ENCODE measurements around the gene AGAP1.

AGAP1 gene

GRCh38 chr2:235859651-235860050 is 365.8 kb downstream of the AGAP1 start:
- DNase-seq: no peak

- DNase-seq: no peak
These were observed 366.3 kb downstream of the AGAP1 start for GRCh38 chr2:235860111-235860510.

GRCh38 chr2:235860871-235861270 is 367.0 kb downstream of the AGAP1 start:
- DNase-seq: no peak

- DNase-seq: no peak
These were observed 367.5 kb downstream of the AGAP1 start for GRCh38 chr2:235861383-235861782.

- DNase-seq: no peak
These were observed 369.6 kb downstream of the AGAP1 start for GRCh38 chr2:235863414-235863813.

- DNase-seq: no peak
These were observed 370.5 kb downstream of the AGAP1 start for GRCh38 chr2:235864302-235864701.

- DNase-seq: no peak
These were observed 371.1 kb downstream of the AGAP1 start for GRCh38 chr2:235864733-235865515.

GRCh38 chr2:235866373-235866772 is 372.5 kb downstream of the AGAP1 start:
- DNase-seq: no peak

- no peak for DNase-seq
These were observed 374.4 kb downstream of the AGAP1 start for GRCh38 chr2:235868224-235868623.

- no peak for DNase-seq
These were observed 374.8 kb downstream of the AGAP1 start for GRCh38 chr2:235868645-235869044.

- DNase-seq: no peak
These were observed 376.7 kb downstream of the AGAP1 start for GRCh38 chr2:235870515-235870914.

- no peak for DNase-seq
These were observed 382.3 kb downstream of the AGAP1 start for GRCh38 chr2:235876099-235876679.

- DNase-seq: no peak
These were observed 383.5 kb downstream of the AGAP1 start for GRCh38 chr2:235877275-235877802.

- DNase-seq: no peak
These were observed 385.3 kb downstream of the AGAP1 start for GRCh38 chr2:235879116-235879515.

GRCh38 chr2:235883675-235884074 is 389.8 kb downstream of the AGAP1 start:
- DNase-seq: no peak

GRCh38 chr2:235889302-235889630 is 395.4 kb downstream of the AGAP1 start:
- no peak for DNase-seq

GRCh38 chr2:235893129-235893698 is 399.4 kb downstream of the AGAP1 start:
- DNase-seq: no peak

- DNase-seq: no peak
These were observed 401.0 kb downstream of the AGAP1 start for GRCh38 chr2:235894839-235895238.

GRCh38 chr2:235896061-235896460 is 402.2 kb downstream of the AGAP1 start:
- DNase-seq: no peak

- no peak for DNase-seq
These were observed 404.1 kb downstream of the AGAP1 start for GRCh38 chr2:235897992-235898391.

GRCh38 chr2:235898766-235899165 is 404.9 kb downstream of the AGAP1 start:
- DNase-seq: no peak

- no peak for DNase-seq
These were observed 406.8 kb downstream of the AGAP1 start for GRCh38 chr2:235900631-235901030.

GRCh38 chr2:235901243-235901642 is 407.4 kb downstream of the AGAP1 start:
- no peak for DNase-seq
